Measurements from ENCODE around the gene ZIC3.

GRCh38 chrX:137549851-137550664 is 15.9 kb upstream of the ZIC3 start:
- TF ChIP-seq, protein P1, sequence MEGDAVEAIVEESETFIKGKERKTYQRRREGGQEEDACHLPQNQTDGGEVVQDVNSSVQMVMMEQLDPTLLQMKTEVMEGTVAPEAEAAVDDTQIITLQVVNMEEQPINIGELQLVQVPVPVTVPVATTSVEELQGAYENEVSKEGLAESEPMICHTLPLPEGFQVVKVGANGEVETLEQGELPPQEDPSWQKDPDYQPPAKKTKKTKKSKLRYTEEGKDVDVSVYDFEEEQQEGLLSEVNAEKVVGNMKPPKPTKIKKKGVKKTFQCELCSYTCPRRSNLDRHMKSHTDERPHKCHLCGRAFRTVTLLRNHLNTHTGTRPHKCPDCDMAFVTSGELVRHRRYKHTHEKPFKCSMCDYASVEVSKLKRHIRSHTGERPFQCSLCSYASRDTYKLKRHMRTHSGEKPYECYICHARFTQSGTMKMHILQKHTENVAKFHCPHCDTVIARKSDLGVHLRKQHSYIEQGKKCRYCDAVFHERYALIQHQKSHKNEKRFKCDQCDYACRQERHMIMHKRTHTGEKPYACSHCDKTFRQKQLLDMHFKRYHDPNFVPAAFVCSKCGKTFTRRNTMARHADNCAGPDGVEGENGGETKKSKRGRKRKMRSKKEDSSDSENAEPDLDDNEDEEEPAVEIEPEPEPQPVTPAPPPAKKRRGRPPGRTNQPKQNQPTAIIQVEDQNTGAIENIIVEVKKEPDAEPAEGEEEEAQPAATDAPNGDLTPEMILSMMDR (IDR thresholded peaks at IDR 0.05) = no peak
- TF ChIP-seq POLR2A (IDR thresholded peaks at IDR 0.05) = no peak

Data from vagina (tissue), 2 donors.